GM10847 (cell line): Measurements from ENCODE around the gene FAIM2.

Experiments
- POLR2A ChIP-seq: IDR thresholded peaks from 2 replicates; pipeline ENCODE4 v1.6.1; 2011; ENCODE audit not compliant: insufficient read length; ENCODE audit errors: extremely low read depth

Gene FAIM2

GRCh38 chr12:49871263-49871561, 32.5 kb downstream of the FAIM2 start:
- no peak for TF ChIP-seq POLR2A

GRCh38 chr12:49870501-49871262, 33.0 kb downstream of the FAIM2 start:
- TF ChIP-seq POLR2A = no peak

- no peak for TF ChIP-seq POLR2A
These were observed 33.7 kb downstream of the FAIM2 start for GRCh38 chr12:49869816-49870500.

- no peak for TF ChIP-seq POLR2A
These were observed 34.5 kb downstream of the FAIM2 start for GRCh38 chr12:49868952-49869815.

GRCh38 chr12:49868449-49868848, 35.3 kb downstream of the FAIM2 start:
- TF ChIP-seq POLR2A = no peak

- no peak for TF ChIP-seq POLR2A
These were observed 35.9 kb downstream of the FAIM2 start for GRCh38 chr12:49867570-49868341.

- no peak for TF ChIP-seq POLR2A
These were observed 36.7 kb downstream of the FAIM2 start for GRCh38 chr12:49866859-49867569.

- TF ChIP-seq POLR2A = no peak
These were observed 37.9 kb downstream of the FAIM2 start for GRCh38 chr12:49865782-49866135.

- no peak for TF ChIP-seq POLR2A
These were observed 38.5 kb downstream of the FAIM2 start for GRCh38 chr12:49865109-49865781.

GRCh38 chr12:49864798-49865090, 39.0 kb downstream of the FAIM2 start:
- no peak for TF ChIP-seq POLR2A

- TF ChIP-seq POLR2A = no peak
These were observed 39.5 kb downstream of the FAIM2 start for GRCh38 chr12:49863946-49864797.

GRCh38 chr12:49854976-49855375, 48.7 kb downstream of the FAIM2 start:
- no peak for TF ChIP-seq POLR2A

- TF ChIP-seq POLR2A = no peak
These were observed 50.0 kb downstream of the FAIM2 start for GRCh38 chr12:49853671-49854070.
